Lung (tissue), 12 donors: Measurements from ENCODE around the gene FUCA1. TPM values are rescaled to one million over a fixed set of nuclear protein-coding genes. Genes with fewer than 3 reads are reported as not detected.
A peak's percentile ranks its signal among the peaks of the same experiment; 100 is the strongest.
"Not testable (repeated sequence)": the region's sequence is repeated elsewhere in the genome, so short reads cannot be mapped to it uniquely, and the experiment has no call there.

Experiments used
- ATAC-seq: fragments of 200-7000 bp; cut with Tn5 transposase; one replicate; pipeline ENCODE4 v1.9.1; 2020; ENCODE audit warnings: moderate number of reproducible peaks; ENCODE audit not compliant: insufficient read depth, low FRiP score
- DNase-seq, 3 donors: peaks; one replicate each; pipeline ENCODE4 v3.0.0-alpha.2; 2013 to 2017
- H3K27ac ChIP-seq, 2 donors: one replicate each; pipeline ENCODE4 v1.5.1; 2013; ENCODE audit warnings: mild to moderate bottlenecking in 2 of 2, moderate library complexity in 2 of 2, control low read depth in 1 of 2, inconsistent platforms in 1 of 2, low read depth in 1 of 2, low read length in 1 of 2
- H3K27me3 ChIP-seq, 3 donors: one replicate each; pipeline ENCODE4 v1.5.1; 2013; ENCODE audit warnings: low read length in 2 of 3; ENCODE audit not compliant: control insufficient read depth in 3 of 3, insufficient read depth in 3 of 3
- H3K36me3 ChIP-seq, 4 donors: one replicate each; pipeline ENCODE4 v1.5.1; 2013; ENCODE audit warnings: low read length in 4 of 4, mild to moderate bottlenecking in 1 of 4, moderate library complexity in 1 of 4; ENCODE audit not compliant: control insufficient read depth in 4 of 4, insufficient read depth in 4 of 4
- H3K4me1 ChIP-seq, 5 donors: one replicate each; pipeline ENCODE4 v1.5.1; 2013; ENCODE audit warnings: low read length in 5 of 5, mild to moderate bottlenecking in 2 of 5, moderate library complexity in 1 of 5; ENCODE audit not compliant: control insufficient read depth in 5 of 5, insufficient read depth in 5 of 5
- H3K4me3 ChIP-seq: one replicate; pipeline ENCODE4 v1.5.1; 2013; ENCODE audit warnings: mild to moderate bottlenecking, control low read depth, moderate library complexity
- H3K9ac ChIP-seq, 2 donors: one replicate each; pipeline ENCODE4 v1.5.1; 2013; ENCODE audit warnings: low read length in 2 of 2, control low read depth in 1 of 2; ENCODE audit not compliant: insufficient read depth in 1 of 2
- H3K9me3 ChIP-seq, 4 donors: one replicate each; pipeline ENCODE4 v1.5.1; 2013; ENCODE audit warnings: low read length in 3 of 4, mild to moderate bottlenecking in 1 of 4, moderate library complexity in 1 of 4; ENCODE audit not compliant: control insufficient read depth in 4 of 4, insufficient read depth in 3 of 4
- WGBS, 2 donors: extraction: QIAGEN DNeasy Blood & Tissue Kit; methylation state at CpG; one replicate each; pipeline ENCODE4 v1.1.7; 2013; 5-methylcytosine and 5-hydroxymethylcytosine counted together
- polyA plus RNA-seq, 2 donors: library from polyadenylated mRNA; stranded (reverse); fragments of 200-250 nt; gene quantifications; one replicate each; pipeline ENCODE4 v1.2.1, GENCODE V29; 2013
- total RNA-seq, 2 donors: library from RNA; depleted of rRNA in 1 of 2; stranded (reverse); fragments of >200 nt in 1 of 2; gene quantifications; one replicate each; pipeline ENCODE4 v1.2.1, GENCODE V29; 2014 to 2021
- TF ChIP-seq, protein P1 (sequence below): IDR thresholded peaks from 2 replicates; pipeline ENCODE4 v1.5.1; 2012; ENCODE audit warnings: mild to moderate bottlenecking; ENCODE audit errors: control extremely low read depth, extremely low read depth
- donor health status: control.
- donor health status: control.
- donor health status: Bipolar disorder and iron deficiency.
- donor health status: healthy.
- donor health status: DM: yes; HTN: yes; CAD: no.

The FUCA1 gene
- total and polyA plus RNA-seq, 4 donors: 31.2 to 41.1 (median 35.6) TPM

DNA sequence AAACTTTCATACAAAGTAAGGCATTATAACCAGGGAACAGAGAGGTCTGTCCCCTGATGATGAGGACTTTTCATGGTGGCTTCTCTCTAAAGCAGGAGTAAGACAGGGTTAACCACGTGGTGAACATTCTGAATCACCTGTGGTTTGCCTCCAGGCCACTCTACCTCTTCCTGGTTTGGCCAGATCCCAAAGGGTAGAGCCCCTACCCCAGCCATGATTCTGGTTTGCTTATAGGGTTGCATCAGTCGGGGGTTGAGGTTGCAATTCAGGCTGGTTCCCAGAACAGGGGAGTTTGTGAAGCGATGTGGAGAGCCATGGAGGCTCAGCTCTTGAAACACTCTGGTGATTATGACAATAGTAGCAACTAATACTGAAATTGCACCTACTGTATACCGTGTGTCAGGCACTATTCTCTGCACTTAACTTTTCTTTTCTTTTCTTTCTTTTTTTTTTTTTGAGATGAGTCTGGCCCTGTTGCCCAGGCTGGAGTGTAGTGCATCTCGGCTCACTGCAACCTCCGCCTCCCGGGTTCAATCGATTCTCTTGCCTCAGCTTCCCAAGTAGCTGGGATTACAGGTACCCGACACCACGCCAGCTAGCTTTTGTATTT is 36.8 kb upstream of the FUCA1 start:
- Histone ChIP-seq H3K27ac (no peak overlapping the region), H3K9me3 (peaks cover 0 to 2% (median 0%) of the 10 kb centered on the region in 4 donors), H3K36me3 (no peaks in the 10 kb centered on the region), H3K4me3 (no peak overlapping the region), H3K27me3 (peaks cover 0 to 20% (median 13%) of the 10 kb centered on the region in 3 donors), H3K4me1 (peaks cover 0 to 2% (median 0%) of the 10 kb centered on the region in 5 donors), H3K9ac (no peak overlapping the region)
- 79 to 81% methylated on average over 10 of the region's 10 CpGs for WGBS, 2 donors
- ATAC-seq (no peak), DNase-seq (no peak)
- TF ChIP-seq, protein P1, sequence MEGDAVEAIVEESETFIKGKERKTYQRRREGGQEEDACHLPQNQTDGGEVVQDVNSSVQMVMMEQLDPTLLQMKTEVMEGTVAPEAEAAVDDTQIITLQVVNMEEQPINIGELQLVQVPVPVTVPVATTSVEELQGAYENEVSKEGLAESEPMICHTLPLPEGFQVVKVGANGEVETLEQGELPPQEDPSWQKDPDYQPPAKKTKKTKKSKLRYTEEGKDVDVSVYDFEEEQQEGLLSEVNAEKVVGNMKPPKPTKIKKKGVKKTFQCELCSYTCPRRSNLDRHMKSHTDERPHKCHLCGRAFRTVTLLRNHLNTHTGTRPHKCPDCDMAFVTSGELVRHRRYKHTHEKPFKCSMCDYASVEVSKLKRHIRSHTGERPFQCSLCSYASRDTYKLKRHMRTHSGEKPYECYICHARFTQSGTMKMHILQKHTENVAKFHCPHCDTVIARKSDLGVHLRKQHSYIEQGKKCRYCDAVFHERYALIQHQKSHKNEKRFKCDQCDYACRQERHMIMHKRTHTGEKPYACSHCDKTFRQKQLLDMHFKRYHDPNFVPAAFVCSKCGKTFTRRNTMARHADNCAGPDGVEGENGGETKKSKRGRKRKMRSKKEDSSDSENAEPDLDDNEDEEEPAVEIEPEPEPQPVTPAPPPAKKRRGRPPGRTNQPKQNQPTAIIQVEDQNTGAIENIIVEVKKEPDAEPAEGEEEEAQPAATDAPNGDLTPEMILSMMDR: no peak

DNA sequence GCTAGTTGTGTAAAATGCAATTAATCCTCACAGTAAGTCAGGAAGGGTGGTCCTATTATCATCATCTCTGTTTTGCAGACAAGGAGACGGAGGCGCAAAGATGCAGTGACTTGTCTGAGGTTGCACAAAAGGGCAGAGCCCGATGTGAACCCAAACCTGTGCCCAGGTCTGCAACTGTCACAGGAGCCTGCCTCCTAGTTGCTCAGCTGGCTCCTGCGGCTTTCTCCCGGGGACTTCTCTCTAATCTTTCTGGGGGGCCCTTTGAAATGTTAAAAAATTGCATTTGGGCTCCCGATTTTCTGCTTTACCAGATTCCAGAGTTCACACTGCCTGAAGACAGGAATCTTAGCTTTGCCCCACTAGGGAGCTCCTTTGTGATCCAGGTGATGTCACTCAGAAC is 35.7 kb upstream of the FUCA1 start:
- WGBS, 2 donors: 78 to 84% methylated on average over 6 of the region's 6 CpGs
- TF ChIP-seq, protein P1: no peak
- H3K27me3 ChIP-seq: peaks cover 0 to 20% (median 13%) of the 10 kb centered on the region in 3 donors
- no peak overlapping the region for H3K9ac ChIP-seq
- no peak overlapping the region for H3K27ac ChIP-seq
- no peaks in the 10 kb centered on the region for H3K36me3 ChIP-seq
- H3K4me1 ChIP-seq: peaks cover 0 to 2% (median 0%) of the 10 kb centered on the region in 5 donors
- H3K9me3 ChIP-seq: peaks cover 0 to 2% (median 0%) of the 10 kb centered on the region in 4 donors
- no peak for DNase-seq
- no peak for ATAC-seq
- no peak overlapping the region for H3K4me3 ChIP-seq

DNA sequence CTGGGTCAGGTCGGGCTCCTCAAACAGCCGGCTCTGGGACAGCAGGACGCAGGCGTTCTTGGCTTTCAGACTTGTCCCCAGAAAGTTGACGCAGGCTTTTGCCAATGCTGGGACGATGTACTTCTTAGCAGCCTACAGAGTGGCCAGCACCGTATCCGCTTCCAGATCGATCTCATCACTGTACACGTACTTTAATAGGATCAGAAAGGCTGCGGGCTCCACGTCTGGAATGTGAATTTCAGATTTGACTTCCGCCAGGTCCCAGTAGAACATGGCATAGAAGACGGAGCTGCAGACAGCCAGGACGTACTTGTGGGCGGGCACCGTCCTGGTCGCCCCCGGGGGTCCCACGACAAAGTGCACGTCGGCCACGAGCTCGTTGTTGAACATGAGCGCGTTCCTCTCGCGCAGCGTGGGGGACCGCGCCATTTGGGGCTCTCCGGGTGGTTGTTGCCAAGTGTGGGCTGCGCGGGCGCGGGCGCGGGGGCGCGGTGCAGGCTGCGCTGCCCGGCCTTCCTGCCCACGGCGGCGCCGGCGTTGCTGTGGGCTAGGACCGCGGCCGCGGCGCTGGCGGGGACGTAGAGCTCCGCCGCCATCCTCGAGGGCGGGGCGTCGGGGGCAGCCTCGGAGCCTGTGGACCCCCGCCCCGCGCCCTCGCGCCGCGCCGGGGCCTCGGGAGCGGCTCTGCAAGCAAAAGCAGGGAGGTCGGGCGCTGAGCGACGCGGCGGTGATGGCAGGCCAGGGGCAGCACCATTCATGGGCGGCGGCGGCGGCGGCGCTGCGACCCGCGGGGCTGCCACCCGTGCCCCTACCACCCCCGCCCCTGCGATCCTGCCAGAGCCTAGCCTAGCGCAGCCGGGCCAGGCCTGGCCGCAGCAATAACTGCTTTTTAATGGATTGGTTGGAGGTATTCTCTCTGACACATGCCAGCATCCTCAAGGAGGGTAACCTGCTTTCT is 34.5 kb upstream of the FUCA1 start:
- 18 to 28% methylated on average over 65 to 92 of the region's 92 CpGs for WGBS, 2 donors
- Histone ChIP-seq H3K27me3 (peaks cover 0 to 20% (median 13%) of the 10 kb centered on the region in 3 donors), H3K9ac (peak overlapping the region in 1 of 2 donors; percentile 9), H3K4me3 (peak overlapping the region; percentile 41), H3K27ac (no peak overlapping the region), H3K36me3 (no peaks in the 10 kb centered on the region), H3K9me3 (peaks cover 0 to 2% (median 0%) of the 10 kb centered on the region in 4 donors), H3K4me1 (peaks cover 0 to 2% (median 0%) of the 10 kb centered on the region in 5 donors)
- TF ChIP-seq, protein P1: no peak
- ATAC-seq: no peak
- peak; percentile 56 to 73 (median 72) for DNase-seq

DNA sequence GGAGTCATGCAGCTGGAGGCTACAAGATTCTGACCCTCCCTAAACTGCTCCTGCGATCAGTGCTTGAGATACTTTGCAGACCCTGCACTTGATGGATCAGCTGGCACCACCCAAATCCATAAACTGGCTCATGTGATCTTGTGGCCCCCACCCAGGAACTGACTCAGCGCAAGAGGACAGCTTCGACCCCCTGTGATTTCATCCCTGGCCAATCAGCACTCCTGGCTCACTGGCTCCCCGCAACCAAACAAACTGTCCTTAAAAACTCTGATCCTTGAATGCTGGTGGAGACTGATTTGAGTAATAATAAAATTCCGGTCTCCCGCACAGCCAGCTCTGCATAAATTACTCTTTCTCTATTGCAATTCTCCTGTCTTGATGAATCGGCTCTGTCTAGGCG is 31.9 kb upstream of the FUCA1 start:
- DNase-seq, H3K9me3 ChIP-seq, H3K4me1 ChIP-seq, H3K4me3 ChIP-seq, H3K9ac ChIP-seq, ATAC-seq, H3K36me3 ChIP-seq, H3K27ac ChIP-seq: not testable (repeated sequence)
- WGBS, 2 donors: 77 to 84% methylated on average over 8 of the region's 8 CpGs
- peaks cover 0 to 16% (median 13%) of the 10 kb centered on the region in 3 donors for H3K27me3 ChIP-seq
